ENCODE data around the gene ANGPTL7. TPM values are rescaled to one million over a fixed set of nuclear protein-coding genes. Genes with fewer than 3 reads are reported as not detected.

Gene ANGPTL7
- total RNA-seq, 6 donors from 2014 or later = 0.17 to 4.6 (median 1.3) TPM; not detected in 1

Small RNA genes lying within 50 kb of the gene (small RNA-seq; reads per million reads assigned to genes)
- gene RNU6-291P (0 reads per million in 4 donors), gene RNU6-537P (0 reads per million in 4 donors), gene RPL39P6 (0 reads per million in 4 donors)

Other genes starting within 250 kb of the ANGPTL7 start
- 100 to 1,000 TPM; 108 to 388 (median 138) TPM for gene TARDBP, start 176.7 kb upstream of the ANGPTL7 start, total RNA-seq
- not detected for gene MASP2, start 142.1 kb upstream of the ANGPTL7 start, total RNA-seq
- gene SRM, start 129.3 kb upstream of the ANGPTL7 start, total RNA-seq = 10 to 100 TPM in 5 of 6 donors, 1 to 10 TPM in 1; 7.3 to 72.9 (median 50.2) TPM
- 100 to 1,000 TPM in 1 of 6 donors, 10 to 100 TPM in 5; 45.2 to 173 (median 55.9) TPM for gene EXOSC10, start 89.5 kb upstream of the ANGPTL7 start, total RNA-seq
- 10 to 100 TPM; 27.5 to 61.0 (median 33.1) TPM for gene MTOR, start 73.2 kb downstream of the ANGPTL7 start, total RNA-seq
- gene UBIAD1, start 83.8 kb downstream of the ANGPTL7 start, total RNA-seq = 10 to 100 TPM in 5 of 6 donors, 1 to 10 TPM in 1; 5.9 to 20.8 (median 15.7) TPM